C4-2B (cell line): Measurements from ENCODE around the gene STH.

Experiments
- H3K27ac ChIP-seq: fragments of 450-650 bp; 2 replicates; pipeline ENCODE4 v1.5.1; 2017
- ZFX ChIP-seq: fragments of 450-650 bp; IDR thresholded peaks from 2 replicates; pipeline ENCODE4 v1.6.1; 2017
- TF ChIP-seq, protein P1 (sequence below): fragments of 450-650 bp; conservative IDR thresholded peaks from 2 replicates; pipeline ENCODE4 v1.5.1; 2017; ENCODE audit warnings: mild to moderate bottlenecking

STH gene

DNA sequence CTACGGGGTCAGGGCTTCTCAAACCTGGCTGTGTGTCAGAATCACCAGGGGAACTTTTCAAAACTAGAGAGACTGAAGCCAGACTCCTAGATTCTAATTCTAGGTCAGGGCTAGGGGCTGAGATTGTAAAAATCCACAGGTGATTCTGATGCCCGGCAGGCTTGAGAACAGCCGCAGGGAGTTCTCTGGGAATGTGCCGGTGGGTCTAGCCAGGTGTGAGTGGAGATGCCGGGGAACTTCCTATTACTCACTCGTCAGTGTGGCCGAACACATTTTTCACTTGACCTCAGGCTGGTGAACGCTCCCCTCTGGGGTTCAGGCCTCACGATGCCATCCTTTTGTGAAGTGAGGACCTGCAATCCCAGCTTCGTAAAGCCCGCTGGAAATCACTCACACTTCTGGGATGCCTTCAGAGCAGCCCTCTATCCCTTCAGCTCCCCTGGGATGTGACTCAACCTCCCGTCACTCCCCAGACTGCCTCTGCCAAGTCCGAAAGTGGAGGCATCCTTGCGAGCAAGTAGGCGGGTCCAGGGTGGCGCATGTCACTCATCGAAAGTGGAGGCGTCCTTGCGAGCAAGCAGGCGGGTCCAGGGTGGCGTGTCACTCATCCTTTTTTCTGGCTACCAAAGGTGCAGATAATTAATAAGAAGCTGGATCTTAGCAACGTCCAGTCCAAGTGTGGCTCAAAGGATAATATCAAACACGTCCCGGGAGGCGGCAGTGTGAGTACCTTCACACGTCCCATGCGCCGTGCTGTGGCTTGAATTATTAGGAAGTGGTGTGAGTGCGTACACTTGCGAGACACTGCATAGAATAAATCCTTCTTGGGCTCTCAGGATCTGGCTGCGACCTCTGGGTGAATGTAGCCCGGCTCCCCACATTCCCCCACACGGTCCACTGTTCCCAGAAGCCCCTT is 10.9 kb downstream of the STH start:
- no peak for TF ChIP-seq ZFX
- TF ChIP-seq, protein P1, sequence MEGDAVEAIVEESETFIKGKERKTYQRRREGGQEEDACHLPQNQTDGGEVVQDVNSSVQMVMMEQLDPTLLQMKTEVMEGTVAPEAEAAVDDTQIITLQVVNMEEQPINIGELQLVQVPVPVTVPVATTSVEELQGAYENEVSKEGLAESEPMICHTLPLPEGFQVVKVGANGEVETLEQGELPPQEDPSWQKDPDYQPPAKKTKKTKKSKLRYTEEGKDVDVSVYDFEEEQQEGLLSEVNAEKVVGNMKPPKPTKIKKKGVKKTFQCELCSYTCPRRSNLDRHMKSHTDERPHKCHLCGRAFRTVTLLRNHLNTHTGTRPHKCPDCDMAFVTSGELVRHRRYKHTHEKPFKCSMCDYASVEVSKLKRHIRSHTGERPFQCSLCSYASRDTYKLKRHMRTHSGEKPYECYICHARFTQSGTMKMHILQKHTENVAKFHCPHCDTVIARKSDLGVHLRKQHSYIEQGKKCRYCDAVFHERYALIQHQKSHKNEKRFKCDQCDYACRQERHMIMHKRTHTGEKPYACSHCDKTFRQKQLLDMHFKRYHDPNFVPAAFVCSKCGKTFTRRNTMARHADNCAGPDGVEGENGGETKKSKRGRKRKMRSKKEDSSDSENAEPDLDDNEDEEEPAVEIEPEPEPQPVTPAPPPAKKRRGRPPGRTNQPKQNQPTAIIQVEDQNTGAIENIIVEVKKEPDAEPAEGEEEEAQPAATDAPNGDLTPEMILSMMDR = no peak
- no peak overlapping the region for H3K27ac ChIP-seq

DNA sequence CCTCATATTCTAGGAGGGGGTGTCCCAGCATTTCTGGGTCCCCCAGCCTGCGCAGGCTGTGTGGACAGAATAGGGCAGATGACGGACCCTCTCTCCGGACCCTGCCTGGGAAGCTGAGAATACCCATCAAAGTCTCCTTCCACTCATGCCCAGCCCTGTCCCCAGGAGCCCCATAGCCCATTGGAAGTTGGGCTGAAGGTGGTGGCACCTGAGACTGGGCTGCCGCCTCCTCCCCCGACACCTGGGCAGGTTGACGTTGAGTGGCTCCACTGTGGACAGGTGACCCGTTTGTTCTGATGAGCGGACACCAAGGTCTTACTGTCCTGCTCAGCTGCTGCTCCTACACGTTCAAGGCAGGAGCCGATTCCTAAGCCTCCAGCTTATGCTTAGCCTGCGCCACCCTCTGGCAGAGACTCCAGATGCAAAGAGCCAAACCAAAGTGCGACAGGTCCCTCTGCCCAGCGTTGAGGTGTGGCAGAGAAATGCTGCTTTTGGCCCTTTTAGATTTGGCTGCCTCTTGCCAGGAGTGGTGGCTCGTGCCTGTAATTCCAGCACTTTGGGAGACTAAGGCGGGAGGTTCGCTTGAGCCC is 11.6 kb downstream of the STH start:
- TF ChIP-seq, protein P1 = no peak
- TF ChIP-seq ZFX = no peak
- no peak overlapping the region for H3K27ac ChIP-seq

DNA sequence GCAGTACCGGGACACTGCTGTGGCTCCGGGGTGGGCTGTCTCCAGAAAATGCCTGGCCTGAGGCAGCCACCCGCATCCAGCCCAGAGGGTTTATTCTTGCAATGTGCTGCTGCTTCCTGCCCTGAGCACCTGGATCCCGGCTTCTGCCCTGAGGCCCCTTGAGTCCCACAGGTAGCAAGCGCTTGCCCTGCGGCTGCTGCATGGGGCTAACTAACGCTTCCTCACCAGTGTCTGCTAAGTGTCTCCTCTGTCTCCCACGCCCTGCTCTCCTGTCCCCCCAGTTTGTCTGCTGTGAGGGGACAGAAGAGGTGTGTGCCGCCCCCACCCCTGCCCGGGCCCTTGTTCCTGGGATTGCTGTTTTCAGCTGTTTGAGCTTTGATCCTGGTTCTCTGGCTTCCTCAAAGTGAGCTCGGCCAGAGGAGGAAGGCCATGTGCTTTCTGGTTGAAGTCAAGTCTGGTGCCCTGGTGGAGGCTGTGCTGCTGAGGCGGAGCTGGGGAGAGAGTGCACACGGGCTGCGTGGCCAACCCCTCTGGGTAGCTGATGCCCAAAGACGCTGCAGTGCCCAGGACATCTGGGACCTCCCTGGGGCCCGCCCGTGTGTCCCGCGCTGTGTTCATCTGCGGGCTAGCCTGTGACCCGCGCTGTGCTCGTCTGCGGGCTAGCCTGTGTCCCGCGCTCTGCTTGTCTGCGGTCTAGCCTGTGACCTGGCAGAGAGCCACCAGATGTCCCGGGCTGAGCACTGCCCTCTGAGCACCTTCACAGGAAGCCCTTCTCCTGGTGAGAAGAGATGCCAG is 12.9 kb downstream of the STH start:
- H3K27ac ChIP-seq = no peak overlapping the region
- TF ChIP-seq ZFX = no peak
- TF ChIP-seq, protein P1 = no peak

DNA sequence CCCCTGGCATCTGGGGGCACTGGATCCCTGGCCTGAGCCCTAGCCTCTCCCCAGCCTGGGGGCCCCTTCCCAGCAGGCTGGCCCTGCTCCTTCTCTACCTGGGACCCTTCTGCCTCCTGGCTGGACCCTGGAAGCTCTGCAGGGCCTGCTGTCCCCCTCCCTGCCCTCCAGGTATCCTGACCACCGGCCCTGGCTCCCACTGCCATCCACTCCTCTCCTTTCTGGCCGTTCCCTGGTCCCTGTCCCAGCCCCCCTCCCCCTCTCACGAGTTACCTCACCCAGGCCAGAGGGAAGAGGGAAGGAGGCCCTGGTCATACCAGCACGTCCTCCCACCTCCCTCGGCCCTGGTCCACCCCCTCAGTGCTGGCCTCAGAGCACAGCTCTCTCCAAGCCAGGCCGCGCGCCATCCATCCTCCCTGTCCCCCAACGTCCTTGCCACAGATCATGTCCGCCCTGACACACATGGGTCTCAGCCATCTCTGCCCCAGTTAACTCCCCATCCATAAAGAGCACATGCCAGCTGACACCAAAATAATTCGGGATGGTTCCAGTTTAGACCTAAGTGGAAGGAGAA is 13.5 kb downstream of the STH start:
- TF ChIP-seq, protein P1 = no peak
- TF ChIP-seq ZFX = no peak
- no peak overlapping the region for H3K27ac ChIP-seq

DNA sequence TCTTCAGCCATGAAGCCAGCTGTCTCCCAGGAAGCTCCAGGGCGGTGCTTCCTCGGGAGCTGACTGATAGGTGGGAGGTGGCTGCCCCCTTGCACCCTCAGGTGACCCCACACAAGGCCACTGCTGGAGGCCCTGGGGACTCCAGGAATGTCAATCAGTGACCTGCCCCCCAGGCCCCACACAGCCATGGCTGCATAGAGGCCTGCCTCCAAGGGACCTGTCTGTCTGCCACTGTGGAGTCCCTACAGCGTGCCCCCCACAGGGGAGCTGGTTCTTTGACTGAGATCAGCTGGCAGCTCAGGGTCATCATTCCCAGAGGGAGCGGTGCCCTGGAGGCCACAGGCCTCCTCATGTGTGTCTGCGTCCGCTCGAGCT is 14.1 kb downstream of the STH start:
- TF ChIP-seq ZFX = no peak
- TF ChIP-seq, protein P1 = no peak
- no peak overlapping the region for H3K27ac ChIP-seq

DNA sequence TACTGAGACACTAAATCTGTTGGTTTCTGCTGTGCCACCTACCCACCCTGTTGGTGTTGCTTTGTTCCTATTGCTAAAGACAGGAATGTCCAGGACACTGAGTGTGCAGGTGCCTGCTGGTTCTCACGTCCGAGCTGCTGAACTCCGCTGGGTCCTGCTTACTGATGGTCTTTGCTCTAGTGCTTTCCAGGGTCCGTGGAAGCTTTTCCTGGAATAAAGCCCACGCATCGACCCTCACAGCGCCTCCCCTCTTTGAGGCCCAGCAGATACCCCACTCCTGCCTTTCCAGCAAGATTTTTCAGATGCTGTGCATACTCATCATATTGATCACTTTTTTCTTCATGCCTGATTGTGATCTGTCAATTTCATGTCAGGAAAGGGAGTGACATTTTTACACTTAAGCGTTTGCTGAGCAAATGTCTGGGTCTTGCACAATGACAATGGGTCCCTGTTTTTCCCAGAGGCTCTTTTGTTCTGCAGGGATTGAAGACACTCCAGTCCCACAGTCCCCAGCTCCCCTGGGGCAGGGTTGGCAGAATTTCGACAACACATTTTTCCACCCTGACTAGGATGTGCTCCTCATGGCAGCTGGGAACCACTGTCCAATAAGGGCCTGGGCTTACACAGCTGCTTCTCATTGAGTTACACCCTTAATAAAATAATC is 14.6 kb downstream of the STH start:
- TF ChIP-seq ZFX = no peak
- TF ChIP-seq, protein P1 = no peak
- H3K27ac ChIP-seq = no peak overlapping the region

DNA sequence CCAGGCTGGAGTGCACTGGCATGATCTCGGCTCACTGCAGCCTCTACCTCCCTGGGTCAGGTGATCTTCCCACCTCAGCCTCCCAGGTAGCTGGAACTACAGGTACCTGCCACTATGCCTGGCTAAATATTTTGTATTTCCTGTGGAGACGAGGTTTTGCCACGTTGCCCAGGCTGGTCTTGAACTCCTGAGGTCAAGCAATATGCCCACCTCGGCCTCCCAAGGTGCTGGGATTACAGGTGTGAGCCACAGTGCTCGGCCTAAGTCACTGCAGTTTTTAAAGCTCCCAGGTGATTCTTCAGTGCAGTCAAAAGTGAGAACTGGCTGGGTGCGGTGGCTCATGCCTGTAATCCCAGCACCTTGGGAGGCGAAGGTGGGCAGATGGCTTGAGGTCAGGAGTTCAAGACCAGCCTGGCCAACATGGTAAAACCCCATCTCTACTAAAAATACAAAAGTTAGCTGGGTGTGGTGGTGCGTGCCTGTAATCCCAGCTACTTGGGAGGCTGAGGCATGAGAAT is 20.4 kb downstream of the STH start:
- peak overlapping the region; percentile 59; the same call in 1 of the 2 replicates for H3K27ac ChIP-seq
